ENCODE results near the gene UBE2D1.

The UBE2D1 gene

DNA sequence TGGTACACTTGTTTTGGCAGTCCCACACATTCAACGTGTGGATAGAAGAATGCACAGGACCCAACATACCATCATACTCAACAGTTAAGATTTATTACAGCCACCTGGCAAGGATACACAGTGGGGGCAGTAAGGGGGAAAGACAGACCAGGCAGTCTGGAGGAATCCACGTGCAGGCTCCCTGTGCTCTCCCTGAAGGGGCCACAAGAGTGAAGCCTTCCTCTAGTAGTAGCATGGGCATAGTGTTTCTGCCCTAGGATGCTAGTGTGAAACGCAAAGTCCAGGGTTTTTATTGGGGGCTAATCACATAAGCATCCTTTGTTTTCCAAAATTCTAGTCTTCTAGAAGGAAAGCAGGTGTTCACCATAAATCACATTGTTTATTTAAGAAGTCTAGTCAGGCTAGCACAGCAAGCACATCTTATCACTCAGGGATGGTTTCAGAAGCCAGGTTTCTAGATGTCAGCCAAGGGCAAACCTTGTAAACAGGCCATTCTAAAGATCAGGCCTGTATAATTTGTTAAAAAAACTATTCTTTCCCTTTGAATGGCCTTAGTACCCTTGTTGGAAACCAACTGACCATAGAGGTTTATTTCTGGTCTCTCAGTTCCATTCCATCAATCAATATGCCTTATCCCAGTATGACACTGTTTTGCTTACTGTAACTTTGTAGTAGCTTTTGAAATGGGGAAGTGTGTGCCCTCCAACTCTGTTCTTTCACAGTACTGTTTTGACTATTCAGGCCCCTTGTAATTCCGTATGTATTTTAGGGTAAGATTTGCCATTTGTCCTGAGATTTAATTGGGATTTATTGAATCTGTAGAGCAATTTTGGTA is 38.0 kb downstream of the UBE2D1 start:
- H3K4me3 ChIP-seq (ENCODE audit: low read depth in 1 of 2, low read length in 2 of 2), result no peak overlapping the region
- H3K27ac ChIP-seq (ENCODE audit: low read depth, low read length), result no peak overlapping the region
- H3K27me3 ChIP-seq (ENCODE audit: control insufficient read depth in 1 of 2, insufficient read depth in 2 of 2, low read length in 2 of 2), result no peaks in the 10 kb centered on the region
- no peaks in the 10 kb centered on the region for H3K9me3 ChIP-seq (ENCODE audit: control insufficient read depth in 1 of 2, low read length in 2 of 2)
- H3K36me3 ChIP-seq (ENCODE audit: control insufficient read depth in 1 of 2, insufficient read depth in 2 of 2, low read length in 2 of 2), result no peaks in the 10 kb centered on the region
- no peak overlapping the region for H3K9ac ChIP-seq (ENCODE audit: low read depth in 1 of 2, low read length in 2 of 2)
- H3K4me1 ChIP-seq (ENCODE audit: control insufficient read depth in 1 of 2, insufficient read depth in 2 of 2, low read length in 2 of 2), result no peaks in the 10 kb centered on the region

DNA sequence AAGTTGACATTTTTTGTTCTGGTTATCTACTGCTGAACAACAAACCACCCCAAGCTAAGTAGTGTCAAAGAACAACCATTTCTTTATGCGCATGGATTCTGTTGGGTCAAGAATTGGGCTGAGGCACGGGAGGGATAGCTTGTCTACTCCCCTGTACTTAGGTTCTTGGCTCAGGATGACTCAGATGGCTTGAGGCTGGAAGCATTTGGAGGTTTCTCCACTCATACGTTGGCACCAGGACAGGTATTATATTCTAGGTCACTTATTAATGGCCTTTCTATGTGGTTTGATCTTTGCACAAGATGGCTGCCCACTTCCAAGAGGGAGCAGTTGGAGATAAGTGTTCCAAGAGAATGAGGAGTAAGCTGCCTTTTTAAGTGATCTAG is 38.6 kb downstream of the UBE2D1 start:
- H3K27me3 ChIP-seq (ENCODE audit: control insufficient read depth in 1 of 2, insufficient read depth in 2 of 2, low read length in 2 of 2), result no peaks in the 10 kb centered on the region
- no peaks in the 10 kb centered on the region for H3K9me3 ChIP-seq (ENCODE audit: control insufficient read depth in 1 of 2, low read length in 2 of 2)
- no peak overlapping the region for H3K4me3 ChIP-seq (ENCODE audit: low read depth in 1 of 2, low read length in 2 of 2)
- no peaks in the 10 kb centered on the region for H3K36me3 ChIP-seq (ENCODE audit: control insufficient read depth in 1 of 2, insufficient read depth in 2 of 2, low read length in 2 of 2)
- no peaks in the 10 kb centered on the region for H3K4me1 ChIP-seq (ENCODE audit: control insufficient read depth in 1 of 2, insufficient read depth in 2 of 2, low read length in 2 of 2)
- no peak overlapping the region for H3K27ac ChIP-seq (ENCODE audit: low read depth, low read length)
- H3K9ac ChIP-seq (ENCODE audit: low read depth in 1 of 2, low read length in 2 of 2), result no peak overlapping the region

DNA sequence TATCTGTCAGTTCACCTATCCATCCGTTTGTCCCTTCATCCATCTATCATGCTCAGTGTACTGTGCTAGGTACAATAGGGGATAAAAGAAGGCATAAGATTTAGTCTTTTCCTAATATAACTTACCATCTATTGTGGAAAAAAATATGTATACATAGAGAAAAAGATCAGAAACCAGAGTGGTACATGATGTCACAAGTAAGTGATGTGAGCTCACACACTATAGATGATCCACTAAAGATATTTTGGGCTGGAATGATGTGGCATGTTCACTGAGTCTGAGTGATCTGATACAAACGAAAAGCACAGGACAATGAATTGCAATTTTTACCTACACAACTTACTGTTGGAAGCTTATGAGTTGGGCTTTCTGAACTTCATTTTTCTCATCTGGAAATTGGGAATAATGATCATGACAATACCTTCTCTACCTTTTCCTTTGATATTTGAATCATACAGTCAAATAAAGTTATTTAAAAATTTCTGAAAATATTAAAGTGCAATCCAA is 47.7 kb downstream of the UBE2D1 start:
- peaks cover 0 to 3% of the 10 kb centered on the region in 2 donors for H3K36me3 ChIP-seq (ENCODE audit: control insufficient read depth in 1 of 2, insufficient read depth in 2 of 2, low read length in 2 of 2)
- H3K9ac ChIP-seq (ENCODE audit: low read depth in 1 of 2, low read length in 2 of 2), result no peak overlapping the region
- H3K9me3 ChIP-seq (ENCODE audit: control insufficient read depth in 1 of 2, low read length in 2 of 2), result no peaks in the 10 kb centered on the region
- peaks cover 10 to 11% of the 10 kb centered on the region in 2 donors for H3K4me1 ChIP-seq (ENCODE audit: control insufficient read depth in 1 of 2, insufficient read depth in 2 of 2, low read length in 2 of 2)
- no peak overlapping the region for H3K4me3 ChIP-seq (ENCODE audit: low read depth in 1 of 2, low read length in 2 of 2)
- H3K27ac ChIP-seq (ENCODE audit: low read depth, low read length), result no peak overlapping the region
- H3K27me3 ChIP-seq (ENCODE audit: control insufficient read depth in 1 of 2, insufficient read depth in 2 of 2, low read length in 2 of 2), result no peaks in the 10 kb centered on the region

DNA sequence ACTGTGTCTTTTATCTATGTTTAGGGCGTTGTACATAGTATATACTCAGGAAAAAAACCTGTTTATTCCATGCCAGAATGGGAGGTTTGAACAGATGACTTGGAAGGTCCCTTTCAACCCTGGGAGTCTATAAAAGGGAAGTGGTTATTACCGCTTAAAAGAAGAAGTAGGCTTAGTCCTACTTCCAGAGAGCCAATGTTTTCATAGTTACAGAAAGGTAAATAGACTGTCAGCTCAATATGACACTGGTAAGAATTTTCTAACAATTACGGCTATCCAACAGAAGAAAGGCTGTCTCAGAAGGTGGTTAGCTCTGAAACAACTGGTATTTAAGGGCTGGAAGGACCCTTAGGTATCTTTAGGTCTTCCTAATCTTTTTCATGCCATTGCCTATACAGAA is 49.3 kb downstream of the UBE2D1 start:
- H3K27me3 ChIP-seq (ENCODE audit: control insufficient read depth in 1 of 2, insufficient read depth in 2 of 2, low read length in 2 of 2), result no peaks in the 10 kb centered on the region
- peaks cover 0 to 14% of the 10 kb centered on the region in 2 donors for H3K36me3 ChIP-seq (ENCODE audit: control insufficient read depth in 1 of 2, insufficient read depth in 2 of 2, low read length in 2 of 2)
- H3K27ac ChIP-seq (ENCODE audit: low read depth, low read length), result peak overlapping the region; percentile 83
- no peaks in the 10 kb centered on the region for H3K9me3 ChIP-seq (ENCODE audit: control insufficient read depth in 1 of 2, low read length in 2 of 2)
- H3K4me3 ChIP-seq (ENCODE audit: low read depth in 1 of 2, low read length in 2 of 2), result peak overlapping the region; percentile 94 to 99
- H3K4me1 ChIP-seq (ENCODE audit: control insufficient read depth in 1 of 2, insufficient read depth in 2 of 2, low read length in 2 of 2), result peaks cover 10 to 11% of the 10 kb centered on the region in 2 donors
- H3K9ac ChIP-seq (ENCODE audit: low read depth in 1 of 2, low read length in 2 of 2), result peak overlapping the region; percentile 82 to 84

DNA sequence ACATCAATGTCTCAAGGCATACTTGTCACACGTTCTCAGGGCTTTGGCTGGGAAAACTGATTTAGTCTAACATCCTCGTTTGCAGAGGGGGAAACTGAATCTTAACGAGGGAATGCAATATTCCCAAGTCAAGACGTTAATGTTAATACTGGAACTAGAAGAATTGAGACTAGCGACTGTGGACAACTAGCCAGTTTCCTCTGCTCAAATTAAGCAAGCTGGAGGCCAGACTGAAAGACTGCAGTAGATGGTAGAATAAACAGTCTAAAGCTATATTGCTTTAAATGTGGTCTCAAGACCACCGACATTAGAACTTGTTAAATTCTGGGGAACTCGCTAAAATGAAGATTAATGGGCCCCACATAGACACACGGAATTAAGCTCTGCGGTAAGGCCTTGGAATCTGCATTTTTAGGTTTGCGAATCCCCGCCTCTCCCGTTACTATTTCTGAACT is 49.8 kb downstream of the UBE2D1 start:
- peak overlapping the region; percentile 94 to 99 for H3K4me3 ChIP-seq (ENCODE audit: low read depth in 1 of 2, low read length in 2 of 2)
- H3K27ac ChIP-seq (ENCODE audit: low read depth, low read length), result peak overlapping the region; percentile 83
- H3K9me3 ChIP-seq (ENCODE audit: control insufficient read depth in 1 of 2, low read length in 2 of 2), result no peaks in the 10 kb centered on the region
- peaks cover 10 to 11% of the 10 kb centered on the region in 2 donors for H3K4me1 ChIP-seq (ENCODE audit: control insufficient read depth in 1 of 2, insufficient read depth in 2 of 2, low read length in 2 of 2)
- no peaks in the 10 kb centered on the region for H3K27me3 ChIP-seq (ENCODE audit: control insufficient read depth in 1 of 2, insufficient read depth in 2 of 2, low read length in 2 of 2)
- H3K9ac ChIP-seq (ENCODE audit: low read depth in 1 of 2, low read length in 2 of 2), result peak overlapping the region; percentile 82 to 84
- H3K36me3 ChIP-seq (ENCODE audit: control insufficient read depth in 1 of 2, insufficient read depth in 2 of 2, low read length in 2 of 2), result peaks cover 4 to 19% of the 10 kb centered on the region in 2 donors

DNA sequence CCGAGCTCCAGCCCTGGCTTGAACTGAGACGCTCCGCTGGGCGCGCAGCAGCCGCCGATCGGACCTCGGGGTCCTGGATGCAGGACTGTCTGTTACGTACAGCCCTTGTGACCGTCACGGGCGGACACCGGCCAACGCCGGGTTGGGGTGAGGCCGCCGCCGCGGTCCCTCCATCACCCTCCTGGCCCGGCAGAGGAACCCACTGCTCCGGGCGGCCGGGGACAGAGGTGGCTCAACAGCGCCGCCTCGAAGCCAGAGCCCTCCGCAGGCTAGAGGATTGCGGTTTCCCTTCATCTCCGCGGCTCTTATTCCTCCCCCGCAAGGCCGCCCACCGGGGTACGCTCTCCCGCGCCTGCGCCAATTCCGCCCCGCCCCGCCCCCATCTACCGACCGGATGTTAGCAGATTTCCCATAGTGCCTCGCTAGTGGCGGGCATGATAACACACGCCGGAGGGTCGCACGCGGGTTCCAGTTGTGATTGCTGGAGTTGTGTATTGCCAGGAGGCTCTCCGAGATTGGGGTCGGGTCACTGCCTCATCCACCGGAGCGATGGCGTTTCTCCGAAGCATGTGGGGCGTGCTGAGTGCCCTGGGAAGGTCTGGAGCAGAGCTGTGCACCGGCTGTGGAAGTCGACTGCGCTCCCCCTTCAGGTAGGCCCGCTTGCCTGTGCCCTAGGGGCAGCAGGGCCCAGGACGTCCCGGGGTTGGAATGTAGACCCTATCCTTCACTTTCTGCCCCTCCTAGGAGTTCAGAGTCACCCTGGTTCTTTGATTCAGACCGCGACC is 50.4 kb downstream of the UBE2D1 start, which contains the start of gene TFAM:
TFAM (plus strand) TSS at position 412 of the 785 bp plus-strand sequence; CDS start at position 550, 138 bp downstream.
- Histone ChIP-seq H3K9me3 (ENCODE audit: control insufficient read depth in 1 of 2, low read length in 2 of 2) (no peaks in the 10 kb centered on the region), H3K4me1 (ENCODE audit: control insufficient read depth in 1 of 2, insufficient read depth in 2 of 2, low read length in 2 of 2) (peaks cover 10 to 11% of the 10 kb centered on the region in 2 donors), H3K9ac (ENCODE audit: low read depth in 1 of 2, low read length in 2 of 2) (peak within 1 kb of the TSS; percentile 84 to 91), H3K27me3 (ENCODE audit: control insufficient read depth in 1 of 2, insufficient read depth in 2 of 2, low read length in 2 of 2) (no peaks in the 10 kb centered on the region), H3K36me3 (ENCODE audit: control insufficient read depth in 1 of 2, insufficient read depth in 2 of 2, low read length in 2 of 2) (peaks cover 7 to 25% of the 10 kb centered on the region in 2 donors), H3K4me3 (ENCODE audit: low read depth in 1 of 2, low read length in 2 of 2) (peak within 1 kb of the TSS; percentile 94 to 99), H3K27ac (ENCODE audit: low read depth, low read length) (peak within 1 kb of the TSS; percentile 83)

DNA sequence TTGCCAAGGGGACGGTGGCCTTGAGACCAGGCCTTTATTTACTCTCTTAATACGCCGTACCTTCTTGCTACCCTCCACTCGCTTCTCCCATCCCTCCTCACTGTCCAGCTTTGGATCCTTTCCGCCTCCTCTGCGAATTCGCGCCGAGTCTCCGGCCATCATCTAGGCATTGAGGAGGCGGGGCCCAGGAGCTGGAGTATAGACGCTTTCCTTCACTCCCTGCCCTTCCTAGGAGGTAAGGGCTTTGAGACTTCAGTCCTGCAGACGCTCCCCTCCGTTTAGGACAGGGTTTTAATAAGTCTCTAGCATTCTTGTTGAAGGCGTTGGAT is 50.9 kb downstream of the UBE2D1 start:
- Histone ChIP-seq H3K27me3 (ENCODE audit: control insufficient read depth in 1 of 2, insufficient read depth in 2 of 2, low read length in 2 of 2) (no peaks in the 10 kb centered on the region), H3K27ac (ENCODE audit: low read depth, low read length) (peak overlapping the region; percentile 83), H3K4me3 (ENCODE audit: low read depth in 1 of 2, low read length in 2 of 2) (peak overlapping the region; percentile 94 to 99), H3K9me3 (ENCODE audit: control insufficient read depth in 1 of 2, low read length in 2 of 2) (no peaks in the 10 kb centered on the region), H3K9ac (ENCODE audit: low read depth in 1 of 2, low read length in 2 of 2) (peak overlapping the region; percentile 84 to 91), H3K4me1 (ENCODE audit: control insufficient read depth in 1 of 2, insufficient read depth in 2 of 2, low read length in 2 of 2) (peaks cover 10 to 11% of the 10 kb centered on the region in 2 donors), H3K36me3 (ENCODE audit: control insufficient read depth in 1 of 2, insufficient read depth in 2 of 2, low read length in 2 of 2) (peaks cover 9 to 29% of the 10 kb centered on the region in 2 donors)

DNA sequence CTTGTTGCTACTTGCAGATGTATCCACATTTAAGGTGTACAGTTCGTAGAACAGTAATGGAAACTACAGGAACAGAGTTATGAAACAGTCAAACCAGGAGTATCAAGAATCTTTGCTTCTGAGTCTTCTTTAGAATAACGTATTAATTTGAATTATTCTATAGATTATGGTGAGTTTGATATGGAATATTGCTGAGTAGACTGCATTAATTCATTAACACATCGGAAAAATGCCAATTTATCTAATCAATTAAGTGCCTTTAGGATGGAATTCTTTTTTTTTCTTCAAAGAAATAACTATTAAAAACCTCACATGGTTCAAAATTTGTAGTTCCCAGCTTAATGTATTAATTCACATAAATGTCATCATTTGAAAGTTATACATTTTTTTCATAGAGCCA is 54.2 kb downstream of the UBE2D1 start:
- peaks cover 10 to 11% of the 10 kb centered on the region in 2 donors for H3K4me1 ChIP-seq (ENCODE audit: control insufficient read depth in 1 of 2, insufficient read depth in 2 of 2, low read length in 2 of 2)
- H3K36me3 ChIP-seq (ENCODE audit: control insufficient read depth in 1 of 2, insufficient read depth in 2 of 2, low read length in 2 of 2), result peaks cover 16 to 48% of the 10 kb centered on the region in 2 donors
- H3K9ac ChIP-seq (ENCODE audit: low read depth in 1 of 2, low read length in 2 of 2), result no peak overlapping the region
- H3K27me3 ChIP-seq (ENCODE audit: control insufficient read depth in 1 of 2, insufficient read depth in 2 of 2, low read length in 2 of 2), result no peaks in the 10 kb centered on the region
- no peak overlapping the region for H3K4me3 ChIP-seq (ENCODE audit: low read depth in 1 of 2, low read length in 2 of 2)
- H3K27ac ChIP-seq (ENCODE audit: low read depth, low read length), result no peak overlapping the region
- no peaks in the 10 kb centered on the region for H3K9me3 ChIP-seq (ENCODE audit: control insufficient read depth in 1 of 2, low read length in 2 of 2)

DNA sequence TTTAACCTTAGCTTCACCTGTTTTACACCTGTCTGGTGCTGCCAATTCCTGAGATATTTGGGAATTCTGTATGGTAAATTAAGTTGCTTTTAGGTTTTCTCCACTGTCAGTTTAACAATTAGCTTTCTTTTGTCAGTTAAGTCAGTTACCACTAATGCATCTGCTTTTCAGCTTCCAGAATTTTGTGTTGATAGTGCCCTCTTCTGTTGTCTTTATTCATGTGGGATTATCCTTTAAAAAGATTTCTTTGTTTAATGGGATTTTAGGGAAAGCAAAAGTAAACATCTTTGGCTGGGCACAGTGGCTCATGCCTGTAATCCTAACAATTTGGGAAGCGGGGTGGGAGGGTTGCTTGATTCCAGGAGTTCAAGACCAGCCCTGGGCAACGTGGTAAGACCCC is 58.5 kb downstream of the UBE2D1 start:
- H3K9me3 ChIP-seq (ENCODE audit: control insufficient read depth in 1 of 2, low read length in 2 of 2), result no peaks in the 10 kb centered on the region
- H3K4me1 ChIP-seq (ENCODE audit: control insufficient read depth in 1 of 2, insufficient read depth in 2 of 2, low read length in 2 of 2), result no peaks in the 10 kb centered on the region
- no peak overlapping the region for H3K27ac ChIP-seq (ENCODE audit: low read depth, low read length)
- peaks cover 19 to 57% of the 10 kb centered on the region in 2 donors for H3K36me3 ChIP-seq (ENCODE audit: control insufficient read depth in 1 of 2, insufficient read depth in 2 of 2, low read length in 2 of 2)
- no peak overlapping the region for H3K9ac ChIP-seq (ENCODE audit: low read depth in 1 of 2, low read length in 2 of 2)
- H3K27me3 ChIP-seq (ENCODE audit: control insufficient read depth in 1 of 2, insufficient read depth in 2 of 2, low read length in 2 of 2), result no peaks in the 10 kb centered on the region
- H3K4me3 ChIP-seq (ENCODE audit: low read depth in 1 of 2, low read length in 2 of 2), result no peak overlapping the region

DNA sequence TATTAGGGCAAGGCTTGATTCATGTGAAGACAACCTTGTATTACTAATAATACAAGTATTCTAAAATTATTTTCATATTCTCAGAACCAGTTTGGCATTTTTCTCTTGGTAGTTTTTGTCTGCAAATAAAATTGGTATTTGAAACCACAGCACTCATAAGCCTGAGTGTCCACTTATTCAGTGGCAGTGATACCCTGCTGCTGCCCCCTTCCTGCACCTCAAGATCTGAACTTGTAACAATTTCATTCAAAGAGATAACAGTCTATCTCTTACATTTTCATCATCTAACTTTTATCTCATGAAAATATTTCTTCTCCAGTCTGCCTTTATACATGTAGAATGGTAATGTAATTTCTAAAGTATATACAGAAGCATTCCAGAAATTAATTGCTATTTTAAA is 59.7 kb downstream of the UBE2D1 start:
- no peak overlapping the region for H3K27ac ChIP-seq (ENCODE audit: low read depth, low read length)
- H3K4me3 ChIP-seq (ENCODE audit: low read depth in 1 of 2, low read length in 2 of 2), result no peak overlapping the region
- H3K4me1 ChIP-seq (ENCODE audit: control insufficient read depth in 1 of 2, insufficient read depth in 2 of 2, low read length in 2 of 2), result no peaks in the 10 kb centered on the region
- H3K36me3 ChIP-seq (ENCODE audit: control insufficient read depth in 1 of 2, insufficient read depth in 2 of 2, low read length in 2 of 2), result peaks cover 16 to 46% of the 10 kb centered on the region in 2 donors
- H3K27me3 ChIP-seq (ENCODE audit: control insufficient read depth in 1 of 2, insufficient read depth in 2 of 2, low read length in 2 of 2), result no peaks in the 10 kb centered on the region
- H3K9me3 ChIP-seq (ENCODE audit: control insufficient read depth in 1 of 2, low read length in 2 of 2), result no peaks in the 10 kb centered on the region
- no peak overlapping the region for H3K9ac ChIP-seq (ENCODE audit: low read depth in 1 of 2, low read length in 2 of 2)

Data from duodenal mucosa (tissue), 2 donors.